ENCODE results near the gene NIP7. TPM values are rescaled to one million over a fixed set of nuclear protein-coding genes. Genes with fewer than 3 reads are reported as not detected.

The NIP7 gene
- total and polyA plus RNA-seq, 2 of the 8 experiments (the other 6 are each of a cell fraction or from before 2014, with no cell fraction given), result 14.5 to 52.2 TPM

DNA sequence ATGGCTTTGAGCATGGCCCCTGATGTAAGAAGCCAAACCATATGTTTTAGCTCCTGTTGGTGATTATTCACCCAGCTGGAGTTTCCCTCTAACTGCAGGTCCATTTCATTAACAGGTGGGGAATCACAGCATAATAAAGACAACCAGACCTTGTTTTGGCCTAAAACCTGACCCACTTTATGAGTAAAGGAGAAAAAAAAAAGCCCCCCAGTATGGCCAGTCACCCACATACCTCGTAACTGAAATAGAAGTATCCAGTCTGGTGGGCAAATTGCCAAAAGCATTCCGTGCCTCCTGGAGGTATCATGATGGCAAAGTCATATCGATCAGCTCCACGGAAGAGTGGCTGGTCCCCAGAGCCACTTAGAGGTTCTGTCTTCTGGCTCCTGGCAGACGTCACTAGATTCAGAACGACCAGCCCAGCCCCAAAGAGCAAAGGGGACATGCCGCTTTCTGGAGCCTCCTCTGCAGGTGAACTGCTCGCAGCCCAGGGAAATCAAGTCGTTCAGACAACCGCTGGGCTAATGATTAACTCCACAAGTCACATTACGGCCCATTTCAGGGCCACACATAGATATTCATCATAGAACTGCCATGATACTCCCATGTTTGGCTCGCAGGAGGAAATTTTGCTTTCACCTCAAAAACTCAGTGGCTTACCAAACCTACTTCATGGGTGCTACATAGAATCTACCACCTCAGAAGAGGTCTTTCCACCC lies 11.9 kb downstream of the NIP7 start, which contains the start of gene TMED6:
Gene TMED6 (minus strand): TSS at position 478 of the 719 bp plus-strand sequence. CDS start 33 bp downstream, at position 445.
- Histone ChIP-seq H3K14ac (ENCODE audit: insufficient read length) (no peak within 1 kb of the TSS), H3K27ac (ENCODE audit: low read depth, low read length) (no peak within 1 kb of the TSS), H2BK15ac (ENCODE audit: low read length) (no peak within 1 kb of the TSS), H3K79me1 (ENCODE audit: low read depth, low read length) (no peaks in the 10 kb centered on the region), H3K9me3 (ENCODE audit: insufficient read depth in 2 of 2, low read depth in 1 of 2, low read length in 1 of 2) (no peaks in the 10 kb centered on the region), H3K18ac (ENCODE audit: extremely low read depth, low read length) (no peak within 1 kb of the TSS), H3K9ac (replicated peaks in 1 of 4; ENCODE audit: extremely low read depth in 1 of 4, low read depth in 3 of 4, low read length in 3 of 4) (no peak within 1 kb of the TSS), H3K23me2 (ENCODE audit: low read depth, low read length) (no peaks in the 10 kb centered on the region), H3K56ac (replicated peaks; ENCODE audit: insufficient read length, low read depth, low read length) (no peak within 1 kb of the TSS), H4K91ac (replicated peaks; ENCODE audit: insufficient read length, low read length) (no peak within 1 kb of the TSS), H3K4me3 (ENCODE audit: extremely low read depth in 1 of 4, insufficient read depth in 2 of 4, low read depth in 3 of 4, low read length in 4 of 4) (no peak within 1 kb of the TSS), H4K8ac (ENCODE audit: extremely low read depth, insufficient read depth, low read length) (no peak within 1 kb of the TSS), H2AFZ (ENCODE audit: low read length) (no peak within 1 kb of the TSS), H2BK120ac (replicated peaks; ENCODE audit: low read depth, low read length) (no peak within 1 kb of the TSS), H3K23ac (ENCODE audit: insufficient read length) (no peak within 1 kb of the TSS), H2BK12ac (ENCODE audit: low read depth, low read length) (no peak within 1 kb of the TSS), H2BK5ac (ENCODE audit: low read depth, low read length) (no peak within 1 kb of the TSS), H3K36me3 (ENCODE audit: control insufficient read depth in 2 of 4, insufficient read depth in 4 of 4, low read length in 3 of 4) (peaks cover 0 to 3% (median 0%) of the 10 kb centered on the region in 4 experiments; a peak in 1 of 8 replicates), H2BK20ac (ENCODE audit: low read length) (no peak within 1 kb of the TSS), H4K5ac (ENCODE audit: insufficient read length, low read depth, low read length) (no peak within 1 kb of the TSS), H3K79me2 (ENCODE audit: control insufficient read depth in 1 of 2, insufficient read depth in 2 of 2, low read length in 2 of 2) (no peaks in the 10 kb centered on the region), H3K4me2 (ENCODE audit: insufficient read depth in 1 of 2, low read depth in 2 of 2, low read length in 2 of 2) (no peak within 1 kb of the TSS), H3K27me3 (replicated peaks in 1 of 4; ENCODE audit: control insufficient read depth in 3 of 4, extremely low read depth in 1 of 4, insufficient read depth in 3 of 4, low read length in 3 of 4) (no peaks in the 10 kb centered on the region), H3K4me1 (replicated peaks in 1 of 4; ENCODE audit: control insufficient read depth in 3 of 4, insufficient read depth in 4 of 4, low read length in 3 of 4) (no peaks in the 10 kb centered on the region), H2AK5ac (ENCODE audit: low read depth, low read length) (no peak within 1 kb of the TSS), H4K20me1 (replicated peaks in 1 of 2; ENCODE audit: control insufficient read depth in 1 of 2, insufficient read depth in 2 of 2, low read length in 2 of 2) (no peaks in the 10 kb centered on the region), H3K4ac (replicated peaks; ENCODE audit: insufficient read length, low read depth, low read length) (no peak within 1 kb of the TSS)
- CTCF ChIA-PET (ENCODE audit: partially characterized antibody), result interaction anchor here (0.6 to 1.1 kb wide), 3 partner anchors 11 to 431 kb away, joined by 3 read pairs; no protein-coding TSS in a partner anchor
- no peak for DNase-seq (ENCODE audit: low read depth in 1 of 2, low spot score in 2 of 2)
- 94% methylated on average over 12 of the region's 12 CpGs; no CpG with 5 or more reads in 1 of the 2 experiments for WGBS, 2 experiments (ENCODE audit: extremely low coverage in 1 of 2, insufficient coverage in 1 of 2, insufficient read length in 1 of 2, insufficient replicate concordance in 2 of 2, low coverage in 1 of 2, low lambda C conversion rate in 2 of 2, missing lambda C conversion rate in 1 of 2)
- POLR2A ChIA-PET (ENCODE audit: partially characterized antibody), result interaction anchor here (1.7 to 29.8 kb wide), 4 partner anchors 10 to 31 kb away, joined by 3 to 497 read pairs (median 12); partner anchors contain the start of genes PDF and VPS4A
- FAIRE-seq, result no peak
- TF ChIP-seq SIRT6 (IDR thresholded peaks at IDR 0.05; ENCODE audit: low read length) (no peak), KDM5A (IDR thresholded peaks at IDR 0.05; ENCODE audit: low read length) (no peak), SP4 (IDR thresholded peaks at IDR 0.05; ENCODE audit: low read length) (no peak), NANOG (IDR thresholded peaks at IDR 0.05; ENCODE audit: insufficient read depth, low read depth, low read length, poor library complexity, severe bottlenecking) (no peak), ATF3 (IDR thresholded peaks at IDR 0.05; ENCODE audit: insufficient read depth, low read depth, low read length) (no peak), POLR2AphosphoS5 (IDR thresholded peaks at IDR 0.05; ENCODE audit: low read depth, low read length) (no peak), E2F6 (IDR thresholded peaks at IDR 0.05) (no peak), POLR2A (IDR thresholded peaks at IDR 0.05; ENCODE audit: control extremely low read depth in 1 of 2, low read depth in 2 of 2, low read length in 2 of 2) (no peak), JUN (IDR thresholded peaks at IDR 0.05; ENCODE audit: low read depth, low read length) (no peak), RAD21 (IDR thresholded peaks at IDR 0.05 in 1 of 2, conservative IDR thresholded peaks at IDR 0.05 in 1 of 2; ENCODE audit: low read depth in 2 of 2, low read length in 2 of 2) (no peak), SRF (IDR thresholded peaks at IDR 0.05; ENCODE audit: low read depth, low read length) (no peak), FOSL1 (IDR thresholded peaks at IDR 0.05; ENCODE audit: insufficient read depth, low read depth, low read length) (no peak)
